Colonic mucosa (tissue), 4 donors: ENCODE data around the gene SCNM1. TPM values are rescaled to one million over a fixed set of nuclear protein-coding genes. Genes with fewer than 3 reads are reported as not detected.
"Not testable (repeated sequence)": the region's sequence is repeated elsewhere in the genome, so short reads cannot be mapped to it uniquely, and the experiment has no call there.

Source experiments
- DNase-seq: peaks from one replicate; pipeline ENCODE4 v3.0.0-alpha.2; 2020
- H3K27ac ChIP-seq: fragments of 200-600 bp; one replicate; pipeline ENCODE4 v1.8.0; 2021
- H3K27me3 ChIP-seq: fragments of 200-600 bp; one replicate; pipeline ENCODE4 v1.8.0; 2021
- H3K36me3 ChIP-seq: fragments of 200-600 bp; one replicate; pipeline ENCODE4 v1.8.0; 2021
- H3K4me1 ChIP-seq: fragments of 200-600 bp; one replicate; pipeline ENCODE4 v1.8.0; 2021; ENCODE audit warnings: mild to moderate bottlenecking
- H3K4me3 ChIP-seq: fragments of 200-600 bp; one replicate; pipeline ENCODE4 v1.8.0; 2021
- H3K9ac ChIP-seq, 2 donors: one replicate each; pipeline ENCODE4 v1.7.0; 2013; ENCODE audit warnings: control low read depth in 2 of 2, low read depth in 2 of 2, low read length in 2 of 2
- H3K9me3 ChIP-seq: fragments of 200-600 bp; one replicate; pipeline ENCODE4 v1.8.0; 2021
- CTCF ChIP-seq: fragments of 200-600 bp; IDR thresholded peaks from one replicate; pipeline ENCODE4 v1.8.0; 2022; ENCODE audit warnings: antibody characterized with exemption, mild to moderate bottlenecking
- intact Hi-C: fragments of 100-400 bp; cut with DNase I; formaldehyde crosslinking; loops from one replicate; pipeline ENCODE4 v1.14.1; 2022
- total RNA-seq, 2 donors: library from RNA; stranded (reverse); fragmentation: NEBNext Ultra II Directional in 1 of 2; extraction: Animal tissue kit (Norgen Biotek cat#: 25700) in 1 of 2; gene quantifications; one replicate each; pipeline ENCODE4 v1.2.1, GENCODE V29; 2021
- donor health status: healthy.
- donor health status: DM: no; HTN: no; CAD: no.
- donor health status: DM: no; HTN: no; CAD: no.

Gene SCNM1
- total RNA-seq, 2 donors from 2014 or later = 22.7 to 31.8 TPM

- TF ChIP-seq CTCF = no peak
- intact Hi-C loops = no loop called here
These were observed 23.9 kb downstream of the SCNM1 start, which contains the start of gene VPS72 for GRCh38 chr1:151189637-151190445. VPS72 (minus strand) TSS chr1:151190197; CDS start chr1:151190121, 76 bp downstream.

GRCh38 chr1:151192047-151192446 lies 26.1 kb downstream of the SCNM1 start:
- Histone ChIP-seq H3K9me3 (no peaks in the 10 kb centered on the region), H3K27me3 (no peaks in the 10 kb centered on the region), H3K27ac (no peak overlapping the region), H3K9ac (no peak overlapping the region), H3K4me3 (no peak overlapping the region), H3K36me3 (no peaks in the 10 kb centered on the region), H3K4me1 (peaks cover 3% of the 10 kb centered on the region)
- TF ChIP-seq CTCF = no peak
- no peak for DNase-seq
- intact Hi-C loops = no loop called here

More at GRCh38 chr1:151189637-151190445, 23.9 kb downstream of the SCNM1 start, which contains the start of gene VPS72:
- Histone ChIP-seq H3K27ac (peak within 1 kb of the TSS; percentile 80), H3K4me3 (peak within 1 kb of the TSS; percentile 72), H3K4me1 (peaks cover 3% of the 10 kb centered on the region), H3K27me3 (no peaks in the 10 kb centered on the region), H3K36me3 (peaks cover 7% of the 10 kb centered on the region), H3K9ac (peak within 1 kb of the TSS; percentile 72 to 91), H3K9me3 (no peaks in the 10 kb centered on the region)
- DNase-seq = peak; percentile 92

- H3K9ac ChIP-seq = no peak overlapping the region
These were observed 27.4 kb downstream of the SCNM1 start for GRCh38 chr1:151193304-151193703.

GRCh38 chr1:151193856-151194255 lies 27.9 kb downstream of the SCNM1 start:
- DNase-seq = no peak
- Histone ChIP-seq H3K9me3 (no peaks in the 10 kb centered on the region), H3K36me3 (no peaks in the 10 kb centered on the region), H3K9ac (no peak overlapping the region), H3K27me3 (no peaks in the 10 kb centered on the region), H3K4me1 (peaks cover 2% of the 10 kb centered on the region), H3K4me3 (no peak overlapping the region), H3K27ac (no peak overlapping the region)
- TF ChIP-seq CTCF = no peak
- intact Hi-C loops = no loop called here

More at GRCh38 chr1:151193304-151193703, 27.4 kb downstream of the SCNM1 start:
- Histone ChIP-seq H3K27ac (no peak overlapping the region), H3K4me1 (peaks cover 3% of the 10 kb centered on the region), H3K9me3 (no peaks in the 10 kb centered on the region), H3K4me3 (no peak overlapping the region), H3K36me3 (no peaks in the 10 kb centered on the region), H3K27me3 (no peaks in the 10 kb centered on the region)
- no peak for DNase-seq
- no peak for TF ChIP-seq CTCF
- intact Hi-C loops = no loop called here

- not testable (repeated sequence) for H3K4me1 ChIP-seq, H3K36me3 ChIP-seq, H3K27me3 ChIP-seq, H3K9me3 ChIP-seq
- peak; percentile 93 for DNase-seq
- intact Hi-C loops = loop anchor here (5.0 kb wide), 1 partner anchor 57 kb away; the partner anchor contains the start of gene PSMD4
- H3K27ac ChIP-seq = peak overlapping the region; percentile 74
- peak overlapping the region in 1 of 2 donors; percentile 46 for H3K9ac ChIP-seq
- H3K4me3 ChIP-seq = peak overlapping the region; percentile 5
These were observed 29.1 kb downstream of the SCNM1 start for GRCh38 chr1:151194894-151195594.
